Left ventricle myocardium inferior (tissue), 1 donor: ENCODE results near the gene NFIA. TPM values are rescaled to one million over a fixed set of nuclear protein-coding genes. Genes with fewer than 3 reads are reported as not detected.

ENCODE experiments used
- DNase-seq: peaks from one replicate; pipeline ENCODE4 v3.0.0-alpha.2; 2020
- H3K27ac ChIP-seq: fragments of 200-600 bp; replicated peaks from 2 replicates; pipeline ENCODE4 v1.8.0; 2021
- H3K27me3 ChIP-seq: fragments of 200-600 bp; 2 replicates; pipeline ENCODE4 v1.8.0; 2021; ENCODE audit warnings: low read depth
- H3K36me3 ChIP-seq: fragments of 200-600 bp; 2 replicates; pipeline ENCODE4 v1.8.0; 2021
- H3K4me1 ChIP-seq: fragments of 200-600 bp; 2 replicates; pipeline ENCODE4 v1.8.0; 2021
- H3K4me3 ChIP-seq: fragments of 200-600 bp; 2 replicates; pipeline ENCODE4 v1.8.0; 2021; ENCODE audit warnings: mild to moderate bottlenecking, moderate library complexity
- H3K9me3 ChIP-seq: fragments of 200-600 bp; replicated peaks from 2 replicates; pipeline ENCODE4 v1.8.0; 2021
- CTCF ChIP-seq: fragments of 200-600 bp; IDR thresholded peaks from 2 replicates; pipeline ENCODE4 v1.8.0; 2021; ENCODE audit warnings: antibody characterized with exemption, mild to moderate bottlenecking, borderline replicate concordance
- intact Hi-C: fragments of 100-400 bp; cut with micrococcal nuclease; formaldehyde crosslinking; loops from one replicate; pipeline ENCODE4 v1.11.0; 2022
- total RNA-seq: library from RNA; stranded (reverse); fragmentation: NEBNext Ultra II Directional; extraction: Animal tissue kit (Norgen Biotek cat#: 25700); gene quantifications from one replicate; pipeline ENCODE4 v1.2.1, GENCODE V29; 2021
- donor health status: DM: no; HTN: yes; CAD: no; lungs with severe emphysema.

The NFIA gene
- total RNA-seq, 1 donor from 2014 or later: 90.2 TPM

- intact Hi-C loops: loop anchor here (5.0 to 10.0 kb wide), 2 partner anchors 132 to 400 kb away; no protein-coding TSS in a partner anchor
- TF ChIP-seq CTCF: no peak
- peak overlapping the region; percentile 100 for H3K27ac ChIP-seq
- peak overlapping the region; percentile 90 for H3K4me3 ChIP-seq
- no peaks in the 10 kb centered on the region for H3K36me3 ChIP-seq
- no peak for DNase-seq
- H3K27me3 ChIP-seq: no peaks in the 10 kb centered on the region
- H3K4me1 ChIP-seq: peaks cover 81% of the 10 kb centered on the region
- no peaks in the 10 kb centered on the region for H3K9me3 ChIP-seq
These were observed 29.8 kb upstream of the NFIA start for GRCh38 chr1:61052395-61053225.

GRCh38 chr1:61053226-61053711, 29.1 kb upstream of the NFIA start:
- peaks cover 84% of the 10 kb centered on the region for H3K4me1 ChIP-seq
- peak overlapping the region; percentile 90 for H3K4me3 ChIP-seq
- H3K27me3 ChIP-seq: no peaks in the 10 kb centered on the region
- H3K9me3 ChIP-seq: no peaks in the 10 kb centered on the region
- intact Hi-C loops: loop anchor here (5.0 to 10.0 kb wide), 2 partner anchors 132 to 399 kb away; no protein-coding TSS in a partner anchor
- peak overlapping the region; percentile 100 for H3K27ac ChIP-seq
- no peaks in the 10 kb centered on the region for H3K36me3 ChIP-seq
- TF ChIP-seq CTCF: no peak
- no peak for DNase-seq

GRCh38 chr1:61053712-61054600, 28.4 kb upstream of the NFIA start:
- no peak for TF ChIP-seq CTCF
- peak overlapping the region; percentile 90 for H3K4me3 ChIP-seq
- no peaks in the 10 kb centered on the region for H3K9me3 ChIP-seq
- no peaks in the 10 kb centered on the region for H3K27me3 ChIP-seq
- DNase-seq: peak; percentile 74
- no peaks in the 10 kb centered on the region for H3K36me3 ChIP-seq
- peaks cover 84% of the 10 kb centered on the region for H3K4me1 ChIP-seq
- H3K27ac ChIP-seq: peak overlapping the region; percentile 100
- intact Hi-C loops: loop anchor here (5.0 to 10.0 kb wide), 2 partner anchors 131 to 398 kb away; no protein-coding TSS in a partner anchor

GRCh38 chr1:61054601-61054993, 27.8 kb upstream of the NFIA start:
- no peak for DNase-seq
- Histone ChIP-seq H3K27ac (peak overlapping the region; percentile 100), H3K4me3 (peak overlapping the region; percentile 90), H3K9me3 (no peaks in the 10 kb centered on the region), H3K36me3 (no peaks in the 10 kb centered on the region), H3K27me3 (no peaks in the 10 kb centered on the region), H3K4me1 (peaks cover 78% of the 10 kb centered on the region)
- no peak for TF ChIP-seq CTCF
- intact Hi-C loops: loop anchor here (5.0 to 10.0 kb wide), 2 partner anchors 130 to 398 kb away; no protein-coding TSS in a partner anchor

- no peaks in the 10 kb centered on the region for H3K9me3 ChIP-seq
- intact Hi-C loops: loop anchor here (5.0 to 10.0 kb wide), 2 partner anchors 130 to 282 kb away; no protein-coding TSS in a partner anchor
- H3K4me1 ChIP-seq: peaks cover 74% of the 10 kb centered on the region
- H3K4me3 ChIP-seq: no peak overlapping the region
- DNase-seq: no peak
- H3K27me3 ChIP-seq: no peaks in the 10 kb centered on the region
- H3K27ac ChIP-seq: peak overlapping the region; percentile 100
- TF ChIP-seq CTCF: no peak
- H3K36me3 ChIP-seq: no peaks in the 10 kb centered on the region
These were observed 27.2 kb upstream of the NFIA start for GRCh38 chr1:61055110-61055614.
